ENCODE data around the gene TMEM202. TPM values are rescaled to one million over a fixed set of nuclear protein-coding genes. Genes with fewer than 3 reads are reported as not detected.

TMEM202 gene
- total and polyA plus RNA-seq, 10 of the 15 experiments (the other 5 are each of a cell fraction or from before 2014, with no cell fraction given) = not detected

GRCh38 chr15:72365844-72366243 is 32.3 kb upstream of the TMEM202 start (continued):
- no peak for TF ChIP-seq SIX5 (IDR thresholded peaks at IDR 0.05; ENCODE audit: low read depth, low read length, severe bottlenecking)
- no peak for TF ChIP-seq MYC (IDR thresholded peaks at IDR 0.05; ENCODE audit: insufficient read depth, insufficient read length, insufficient replicate concordance, low read length, severe bottlenecking)
- TF ChIP-seq SMC3 (IDR thresholded peaks at IDR 0.05; ENCODE audit: borderline replicate concordance, low read length) = no peak
- TF ChIP-seq ZBTB33 (IDR thresholded peaks at IDR 0.05) = no peak
- peak; percentile 82 for TF ChIP-seq IKZF2 (IDR thresholded peaks at IDR 0.05)
- TF ChIP-seq BCLAF1 (IDR thresholded peaks at IDR 0.05) = no peak
- TF ChIP-seq IRF5 (IDR thresholded peaks at IDR 0.05; ENCODE audit: borderline replicate concordance) = no peak
- no peak; the same call in 1 of the 2 replicates for TF ChIP-seq NR2F1 (conservative IDR thresholded peaks at IDR 0.05)
- TF ChIP-seq FOXM1 (IDR thresholded peaks at IDR 0.05; ENCODE audit: low read depth, low read length) = peak; percentile 70
- no peak for TF ChIP-seq BRCA1 (IDR thresholded peaks at IDR 0.05; ENCODE audit: low read depth, low read length)
- 0 out of 2 replicates have a peak, but pooled peaks have one; percentile 39 for TF ChIP-seq RELB (IDR thresholded peaks at IDR 0.05; ENCODE audit: low read depth)
- TF ChIP-seq CEBPZ (IDR thresholded peaks at IDR 0.05; ENCODE audit: low read depth, low read length) = no peak
- no peak for TF ChIP-seq SIN3A (IDR thresholded peaks at IDR 0.05; ENCODE audit: low read depth, low read length)
- peak; percentile 52; the same call in 1 of the 2 replicates for TF ChIP-seq ATF7 (IDR thresholded peaks at IDR 0.05; ENCODE audit: low read depth)
- no peak for TF ChIP-seq SMAD5 (IDR thresholded peaks at IDR 0.05; ENCODE audit: low read depth)
- no peak for TF ChIP-seq POLR2AphosphoS2 (IDR thresholded peaks at IDR 0.05; ENCODE audit: low read depth, low read length)
- no peak for TF ChIP-seq FOS (IDR thresholded peaks at IDR 0.05; ENCODE audit: borderline replicate concordance, extremely low read depth, insufficient read length)
- no peak for TF ChIP-seq SUPT20H (IDR thresholded peaks at IDR 0.05; ENCODE audit: borderline replicate concordance, control insufficient read depth, low read depth, low read length)
- no peak for TF ChIP-seq NFYB (IDR thresholded peaks at IDR 0.05; ENCODE audit: insufficient read depth, low read depth, low read length)

Data from GM12878 (cell line).